GM19395 (cell line): Measurements from ENCODE around the gene ANKMY2.
"Not testable (repeated sequence)": the region's sequence is repeated elsewhere in the genome, so short reads cannot be mapped to it uniquely, and the experiment has no call there.

Source experiments
- ATAC-seq: cut with Tn5 transposase; IDR thresholded peaks from one replicate; pipeline ENCODE4 v1.9.1; 2021; ENCODE audit warnings: mild to moderate bottlenecking, moderate library complexity; ENCODE audit not compliant: unreplicated experiment

The ANKMY2 gene

GRCh38 chr7:16645593-16646471 is at the start of gene ANKMY2, which contains the start of gene BZW2:
ANKMY2 (minus strand) TSS chr7:16645754; CDS start chr7:16645573, 181 bp downstream.
BZW2 (plus strand) TSS chr7:16646181; CDS start chr7:16665444, 19,263 bp downstream.
- ATAC-seq = peak; percentile 94

DNA sequence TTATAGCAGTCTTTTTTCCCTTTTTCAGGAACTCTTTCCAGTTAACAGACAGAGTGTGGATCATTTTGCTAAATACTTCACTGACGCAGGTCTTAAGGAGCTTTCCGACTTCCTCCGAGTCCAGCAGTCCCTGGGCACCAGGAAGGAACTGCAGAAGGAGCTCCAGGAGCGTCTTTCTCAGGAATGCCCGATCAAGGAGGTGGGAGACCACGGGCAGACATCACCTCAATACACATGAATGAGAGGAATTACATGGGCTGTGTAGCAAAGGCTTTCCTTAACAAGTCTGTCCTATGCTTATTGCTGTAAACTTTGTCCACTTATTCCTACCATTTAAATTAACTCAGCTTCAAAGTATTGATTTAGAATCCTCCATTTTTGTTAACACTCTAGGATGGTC is 49.3 kb upstream of the ANKMY2 start:
- ATAC-seq = no peak

DNA sequence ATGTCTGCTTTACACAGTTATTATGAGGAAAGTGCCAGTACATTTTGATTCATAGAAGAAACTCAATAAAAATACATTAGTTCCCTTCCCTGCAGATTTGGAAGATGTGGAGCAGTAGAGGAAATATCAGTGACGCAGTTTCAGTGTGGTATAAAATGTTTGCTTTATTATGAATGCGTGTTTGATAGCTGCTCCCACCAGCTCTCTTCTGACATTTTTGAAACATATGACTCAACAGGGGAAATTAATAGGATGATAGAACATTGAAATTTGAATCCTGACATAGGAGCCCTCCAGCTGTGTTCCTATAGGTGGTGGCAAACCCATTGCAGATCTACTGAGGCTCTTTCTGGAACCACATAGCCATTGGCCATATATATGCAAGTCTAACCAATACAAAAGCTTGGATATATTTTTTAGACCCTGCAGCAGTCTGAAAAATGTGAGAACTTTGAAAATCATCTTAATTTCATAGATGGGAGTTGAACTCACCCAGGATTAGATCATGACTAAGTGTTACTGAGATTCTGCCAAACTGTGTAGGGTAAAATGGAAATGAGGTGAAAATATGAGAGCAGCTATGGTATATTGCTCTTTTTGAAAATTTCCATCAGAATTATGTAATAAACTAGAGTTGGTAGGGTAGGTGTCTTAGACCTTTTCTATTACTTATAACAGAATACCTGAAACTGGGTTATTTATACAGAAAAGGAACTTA is 48.2 kb upstream of the ANKMY2 start:
- ATAC-seq = no peak

DNA sequence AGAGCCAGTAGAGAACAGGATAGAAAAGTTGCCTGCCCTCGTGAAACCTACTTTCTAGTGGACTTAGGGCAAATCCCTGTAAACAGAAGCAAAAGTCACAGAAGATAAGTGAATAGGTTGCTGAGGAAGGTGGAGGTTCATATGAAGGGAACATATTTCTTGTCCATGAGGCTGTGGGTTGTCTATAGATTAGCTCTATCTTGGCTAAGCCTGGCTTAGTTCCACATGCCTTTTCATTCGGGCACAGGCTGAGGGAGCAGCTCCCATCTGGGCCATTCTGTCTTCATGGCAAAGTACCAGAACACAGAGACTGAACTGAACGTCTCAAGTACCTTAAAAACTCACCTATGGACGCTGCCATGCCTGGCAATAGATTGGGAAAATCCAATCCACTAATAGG is 45.7 kb upstream of the ANKMY2 start:
- no peak for ATAC-seq

DNA sequence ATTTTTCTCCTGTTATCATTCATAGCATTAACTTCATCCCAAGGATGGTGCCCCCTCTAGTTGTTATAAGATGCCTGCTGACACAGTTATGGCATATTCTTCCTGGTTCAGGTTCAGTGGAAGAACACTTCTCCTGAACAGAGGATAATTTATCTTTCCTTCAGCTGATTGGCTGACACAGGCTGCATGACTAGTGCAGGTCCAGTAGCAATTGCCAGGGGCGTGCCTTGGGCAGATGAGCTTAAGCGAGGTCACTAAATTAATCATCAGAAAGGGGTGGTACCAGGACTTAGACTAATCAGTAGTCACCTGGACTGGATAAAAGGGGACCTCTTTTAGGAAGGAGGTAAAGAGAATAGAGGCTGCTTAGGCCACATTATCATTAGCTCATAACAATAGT is 42.7 kb upstream of the ANKMY2 start:
- no peak for ATAC-seq

DNA sequence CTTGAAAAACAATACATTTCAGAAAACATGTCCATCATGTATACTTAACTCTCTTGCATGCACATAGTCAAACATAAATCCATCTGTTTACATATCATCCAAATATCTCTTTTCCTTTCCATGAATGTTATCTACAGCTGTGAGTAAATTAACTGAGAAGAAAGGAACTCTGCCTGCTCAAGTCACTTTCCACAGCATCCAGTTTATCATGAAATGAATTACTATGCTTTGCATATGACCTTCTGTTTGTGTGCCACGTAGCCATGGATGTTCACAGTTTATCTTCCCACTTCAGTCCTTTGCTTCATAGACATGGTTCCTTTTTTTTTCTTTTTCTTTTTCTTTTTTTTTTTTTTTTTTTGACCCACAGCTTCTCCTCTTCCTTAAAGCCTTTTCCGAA is 40.0 kb upstream of the ANKMY2 start:
- ATAC-seq = no peak

DNA sequence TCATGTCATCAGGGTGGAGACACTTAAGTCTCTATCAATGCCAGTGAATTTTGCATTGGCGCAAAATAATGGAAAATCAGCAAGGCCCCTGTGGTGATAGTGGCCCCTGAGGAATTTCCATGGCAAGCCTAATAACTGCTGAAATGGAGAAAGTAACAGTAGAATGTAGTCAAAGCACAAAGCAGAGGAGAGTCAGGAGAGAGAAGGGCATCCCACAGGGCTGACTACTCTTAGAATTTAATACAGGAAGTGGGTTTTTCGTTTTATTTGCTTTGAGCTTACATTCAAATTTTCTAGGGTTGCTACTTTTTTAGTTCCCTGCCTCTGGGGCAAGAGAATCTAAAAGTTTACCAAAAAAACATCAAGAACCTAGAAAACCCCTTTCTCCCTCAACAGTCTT is 39.4 kb upstream of the ANKMY2 start:
- ATAC-seq = no peak

DNA sequence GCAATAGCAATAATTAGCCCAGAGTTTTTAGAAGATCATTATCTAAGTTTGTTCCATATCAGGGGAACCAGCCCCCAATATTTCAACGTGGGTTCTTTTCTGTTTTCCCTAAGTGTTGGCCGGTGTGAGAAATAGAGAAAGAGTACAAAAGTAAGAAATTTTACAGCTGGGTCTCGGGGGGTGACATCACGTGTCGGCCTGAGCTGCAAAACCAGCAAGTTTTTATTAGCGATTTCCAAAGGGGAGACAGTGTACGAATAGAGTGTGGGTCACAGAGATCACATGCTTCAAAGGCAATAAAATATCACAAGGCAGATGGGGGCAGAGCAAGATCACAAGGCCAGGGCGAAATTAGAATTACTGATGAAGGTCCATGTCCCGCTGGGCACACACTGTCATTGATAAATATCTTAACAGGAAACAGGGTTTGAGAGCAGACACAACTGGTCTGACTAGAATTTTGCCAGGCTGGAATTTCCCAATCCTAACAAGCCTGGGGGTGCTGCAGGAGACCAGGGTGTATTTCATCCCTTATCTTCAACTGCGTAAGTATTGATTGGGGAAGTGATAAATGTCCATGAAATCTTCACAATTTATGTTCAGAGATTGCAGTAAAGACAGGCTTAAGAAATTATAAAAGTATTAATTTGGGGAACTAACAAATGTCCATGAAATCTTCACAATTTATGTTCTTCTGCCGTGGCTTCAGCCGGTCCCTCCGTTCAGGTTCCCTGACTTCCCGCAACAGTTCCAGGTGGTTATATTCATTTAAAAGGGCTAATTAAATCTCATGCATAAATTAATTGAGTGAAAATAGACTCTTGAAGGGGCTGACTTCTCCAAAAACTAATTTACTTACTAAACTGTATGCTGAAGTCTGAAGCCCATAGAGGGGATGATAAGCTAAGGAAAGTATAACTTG is 33.4 kb upstream of the ANKMY2 start:
- not testable (repeated sequence) for ATAC-seq

DNA sequence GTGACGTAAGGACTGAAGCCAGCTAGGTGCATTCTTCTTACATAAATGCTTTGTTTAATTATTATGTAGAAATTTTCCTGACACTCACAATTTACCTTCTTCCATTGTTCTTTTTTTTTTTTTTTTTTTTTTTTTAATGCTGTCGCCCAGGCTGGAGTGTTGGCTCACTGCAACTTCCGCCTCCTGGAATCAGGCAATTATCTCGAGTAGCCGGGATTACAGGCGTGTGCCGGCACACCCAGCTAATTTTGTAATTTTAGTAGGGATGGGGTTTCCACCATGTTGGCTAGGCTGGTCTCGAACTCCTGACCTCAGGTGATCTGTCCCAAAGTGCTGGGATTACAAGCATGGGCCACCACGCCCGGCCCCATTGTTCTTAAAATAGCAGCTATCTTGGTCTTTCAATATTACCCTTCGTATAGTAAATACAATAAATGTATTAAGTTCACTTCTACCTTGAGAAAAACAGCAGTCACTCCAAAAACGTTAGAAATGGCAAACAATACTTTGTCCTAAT is 32.5 kb upstream of the ANKMY2 start:
- ATAC-seq = no peak

DNA sequence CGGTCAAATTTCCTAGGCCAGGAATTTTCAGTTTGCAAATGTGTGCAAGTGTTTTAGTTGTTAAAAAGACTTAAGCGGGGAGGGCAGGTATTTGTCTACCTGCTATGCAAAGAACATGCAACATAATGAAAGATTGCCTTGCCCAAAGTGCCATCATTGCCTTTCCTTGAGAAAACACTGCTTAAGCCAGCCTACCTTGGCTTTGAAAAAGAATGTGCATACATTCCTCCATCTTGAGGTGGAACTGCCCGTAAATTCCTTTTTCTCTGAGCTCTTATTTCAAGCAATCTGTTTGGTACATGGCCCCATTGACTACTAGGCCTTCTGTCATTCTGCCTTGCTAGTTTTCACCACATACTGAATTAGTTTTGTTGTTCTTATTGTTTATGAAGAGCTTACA is 29.7 kb upstream of the ANKMY2 start:
- no peak for ATAC-seq

GRCh38 chr7:16671811-16672210 is 26.3 kb upstream of the ANKMY2 start:
- ATAC-seq = no peak

DNA sequence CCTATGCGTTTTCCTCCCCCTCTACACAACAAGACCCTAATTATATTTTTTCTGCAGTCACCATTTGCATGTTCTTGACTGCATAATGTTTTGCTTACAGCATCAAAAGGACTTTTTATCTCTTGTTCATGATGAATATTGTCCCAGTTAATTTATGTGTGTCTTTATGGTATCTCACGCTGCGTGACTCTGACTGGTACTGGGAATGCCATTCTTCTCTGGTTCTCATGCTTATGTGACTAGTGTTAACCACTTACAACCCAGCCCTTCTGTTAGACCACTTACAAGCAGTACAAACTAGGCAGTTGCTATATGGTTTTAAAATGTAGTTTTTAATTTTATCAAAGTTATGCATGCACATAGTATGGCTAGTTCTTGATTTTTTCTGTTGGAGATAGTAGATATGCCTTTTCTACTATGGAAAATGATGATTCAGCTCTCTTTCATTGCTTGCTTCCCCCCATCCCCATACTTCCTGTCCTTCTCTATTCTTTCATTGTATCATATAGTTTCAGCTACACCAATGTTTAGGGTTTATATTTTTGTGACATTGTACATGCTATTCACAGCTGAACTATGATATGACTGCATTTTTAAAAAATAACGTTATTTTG is 25.3 kb upstream of the ANKMY2 start:
- ATAC-seq = no peak

GRCh38 chr7:16670021-16670420 is 24.5 kb upstream of the ANKMY2 start:
- no peak for ATAC-seq

GRCh38 chr7:16669581-16669980 is 24.0 kb upstream of the ANKMY2 start:
- ATAC-seq = no peak

DNA sequence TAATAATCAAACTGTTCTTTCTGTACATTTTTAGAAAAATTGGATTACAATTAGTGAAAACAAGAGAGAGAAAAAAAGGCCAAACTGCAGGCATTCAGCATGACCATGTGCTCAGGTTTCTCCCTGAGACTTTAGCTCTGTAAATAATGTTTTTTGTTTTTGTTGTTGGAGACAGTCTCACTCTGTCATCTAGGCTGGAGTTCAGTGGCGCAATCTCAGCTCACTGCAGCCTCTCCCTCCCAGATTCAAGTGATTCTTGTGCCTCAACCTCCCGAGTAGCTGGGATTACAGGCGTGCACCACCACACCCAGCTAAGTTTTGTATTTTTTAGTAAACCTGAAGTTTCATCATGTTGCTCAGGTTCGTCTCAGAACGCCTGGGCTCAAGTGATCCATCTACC is 23.4 kb upstream of the ANKMY2 start:
- ATAC-seq = no peak

- ATAC-seq = no peak
Observed at GRCh38 chr7:16668049-16668858, 22.7 kb upstream of the ANKMY2 start.

DNA sequence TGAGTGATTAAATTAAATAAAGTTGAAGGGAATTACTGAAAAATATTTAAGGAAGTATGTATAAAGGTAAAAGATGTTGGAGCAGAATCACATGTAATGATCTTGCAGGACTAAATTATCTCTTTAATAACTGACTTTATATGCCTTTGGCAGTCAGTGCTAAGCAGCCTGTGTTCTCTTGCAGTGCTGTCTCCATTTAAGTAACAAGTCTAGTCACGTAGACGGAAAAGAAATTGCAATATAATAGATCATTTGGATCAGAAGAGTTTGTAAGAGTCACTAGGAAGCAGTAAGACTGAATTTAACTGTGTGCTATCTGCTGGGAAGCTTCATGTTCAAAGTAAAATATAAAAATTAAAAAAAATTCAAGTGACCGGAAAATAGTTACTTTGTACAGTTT is 21.8 kb upstream of the ANKMY2 start:
- no peak for ATAC-seq

DNA sequence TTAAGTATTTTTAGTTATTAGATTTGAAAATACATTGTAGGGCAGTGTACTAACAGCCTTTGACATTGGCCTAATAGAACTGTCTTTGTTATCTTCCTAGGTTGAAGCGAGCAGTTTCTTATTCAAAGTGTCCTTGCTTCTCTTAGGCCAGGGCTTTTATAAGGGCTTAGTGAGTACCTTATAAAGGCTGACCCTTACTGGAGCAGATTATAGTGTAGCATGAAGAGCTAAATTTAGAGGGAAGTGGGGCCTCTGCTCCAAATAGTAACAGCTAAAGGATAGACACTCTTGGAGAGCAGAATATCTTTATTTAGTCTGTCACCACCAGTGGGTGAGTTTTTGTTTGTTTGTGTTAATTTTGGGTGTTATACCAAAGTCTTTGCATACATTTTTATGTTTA is 16.4 kb upstream of the ANKMY2 start:
- ATAC-seq = no peak

- no peak for ATAC-seq
Observed at GRCh38 chr7:16660702-16661464, 15.3 kb upstream of the ANKMY2 start.
